GM18499 (cell line): ENCODE measurements around the gene PCSK9.

Experiments used
- ATAC-seq: cut with Tn5 transposase; IDR thresholded peaks from one replicate; pipeline ENCODE4 v1.9.1; 2021; ENCODE audit warnings: moderate number of reproducible peaks; ENCODE audit not compliant: insufficient read depth, unreplicated experiment

The PCSK9 gene

GRCh38 chr1:55056632-55056992 lies 17.3 kb downstream of the PCSK9 start:
- ATAC-seq, result no peak

GRCh38 chr1:55057270-55057955 lies 18.1 kb downstream of the PCSK9 start:
- no peak for ATAC-seq

- no peak for ATAC-seq
These were observed 18.6 kb downstream of the PCSK9 start for GRCh38 chr1:55057956-55058298.

GRCh38 chr1:55059302-55060132 lies 20.2 kb downstream of the PCSK9 start:
- ATAC-seq, result no peak

- ATAC-seq, result no peak
These were observed 21.0 kb downstream of the PCSK9 start for GRCh38 chr1:55060133-55060999.

- ATAC-seq, result no peak
These were observed 21.8 kb downstream of the PCSK9 start for GRCh38 chr1:55061000-55061705.

GRCh38 chr1:55061706-55062321 lies 22.5 kb downstream of the PCSK9 start:
- ATAC-seq, result no peak

- no peak for ATAC-seq
These were observed 23.6 kb downstream of the PCSK9 start for GRCh38 chr1:55062801-55063576.

- no peak for ATAC-seq
These were observed 24.2 kb downstream of the PCSK9 start for GRCh38 chr1:55063577-55063942.

GRCh38 chr1:55064071-55064581 lies 24.8 kb downstream of the PCSK9 start:
- ATAC-seq, result no peak

- ATAC-seq, result no peak
These were observed 25.5 kb downstream of the PCSK9 start for GRCh38 chr1:55064861-55065263.

- no peak for ATAC-seq
These were observed 26.3 kb downstream of the PCSK9 start for GRCh38 chr1:55065648-55066047.

GRCh38 chr1:55067022-55067778 lies 27.9 kb downstream of the PCSK9 start:
- ATAC-seq, result no peak

GRCh38 chr1:55067914-55068313 lies 28.6 kb downstream of the PCSK9 start:
- ATAC-seq, result no peak

- ATAC-seq, result no peak
These were observed 29.3 kb downstream of the PCSK9 start for GRCh38 chr1:55068638-55069037.

- ATAC-seq, result no peak
These were observed 29.9 kb downstream of the PCSK9 start for GRCh38 chr1:55069280-55069679.

GRCh38 chr1:55070293-55071164 lies 31.2 kb downstream of the PCSK9 start:
- no peak for ATAC-seq
